ENCODE results near the gene KRTAP12-2. TPM values are rescaled to one million over a fixed set of nuclear protein-coding genes. Genes with fewer than 3 reads are reported as not detected.

Gene KRTAP12-2
- total RNA-seq = not detected

GRCh38 chr21:44666401-44667320 lies at the start of gene KRTAP12-2:
KRTAP12-2 (minus strand) TSS chr21:44666927; CDS start chr21:44666886, 41 bp downstream.
- peaks cover 9 to 15% of the 10 kb centered on the region in 2 donors for H3K9me3 ChIP-seq
- no peaks in the 10 kb centered on the region for H3K4me1 ChIP-seq
- H3K36me3 ChIP-seq = no peaks in the 10 kb centered on the region
- H3K27me3 ChIP-seq = no peaks in the 10 kb centered on the region
- TF ChIP-seq CTCF (IDR thresholded peaks at IDR 0.05) (no peak), POLR2A (IDR thresholded peaks at IDR 0.05) (no peak), POLR2AphosphoS5 (IDR thresholded peaks at IDR 0.05) (no peak)
- no peak within 1 kb of the TSS for H3K4me3 ChIP-seq
- no peak within 1 kb of the TSS for H3K27ac ChIP-seq
- intact Hi-C loops (cut with DNase I; ENCODE audit: low total_unique reads) = no loop called here
- DNase-seq (ENCODE audit: low spot score in 2 of 2) = no peak

GRCh38 chr21:44714905-44715304 lies 48.2 kb upstream of the KRTAP12-2 start:
- peaks cover 0 to 6% of the 10 kb centered on the region in 2 donors for H3K4me1 ChIP-seq
- intact Hi-C loops (cut with DNase I; ENCODE audit: low total_unique reads) = no loop called here
- H3K9me3 ChIP-seq = no peaks in the 10 kb centered on the region
- no peak for TF ChIP-seq POLR2AphosphoS5 (IDR thresholded peaks at IDR 0.05)
- DNase-seq (ENCODE audit: low spot score in 2 of 2) = no peak
- no peak overlapping the region for H3K4me3 ChIP-seq
- no peak overlapping the region for H3K27ac ChIP-seq
- H3K27me3 ChIP-seq = peaks cover 5 to 58% of the 10 kb centered on the region in 2 donors
- H3K36me3 ChIP-seq = no peaks in the 10 kb centered on the region

- H3K27ac ChIP-seq = no peak overlapping the region
- peaks cover 5 to 68% of the 10 kb centered on the region in 2 donors for H3K27me3 ChIP-seq
- H3K9me3 ChIP-seq = no peaks in the 10 kb centered on the region
- intact Hi-C loops (cut with DNase I; ENCODE audit: low total_unique reads) = no loop called here
- peaks cover 0 to 13% of the 10 kb centered on the region in 2 donors for H3K4me1 ChIP-seq
- no peaks in the 10 kb centered on the region for H3K36me3 ChIP-seq
- TF ChIP-seq POLR2AphosphoS5 (IDR thresholded peaks at IDR 0.05) (no peak), CTCF (IDR thresholded peaks at IDR 0.05) (no peak), POLR2A (IDR thresholded peaks at IDR 0.05) (no peak)
- DNase-seq (ENCODE audit: low spot score in 2 of 2) = no peak
- H3K4me3 ChIP-seq = no peak overlapping the region
Measured at GRCh38 chr21:44713846-44714245, 47.1 kb upstream of the KRTAP12-2 start.

- H3K27ac ChIP-seq = no peak overlapping the region
- H3K4me3 ChIP-seq = no peak overlapping the region
- no peak for DNase-seq (ENCODE audit: low spot score in 2 of 2)
- H3K4me1 ChIP-seq = peaks cover 0 to 13% of the 10 kb centered on the region in 2 donors
- no peaks in the 10 kb centered on the region for H3K9me3 ChIP-seq
- no peaks in the 10 kb centered on the region for H3K36me3 ChIP-seq
- H3K27me3 ChIP-seq = peaks cover 5 to 72% of the 10 kb centered on the region in 2 donors
- intact Hi-C loops (cut with DNase I; ENCODE audit: low total_unique reads) = no loop called here
- TF ChIP-seq POLR2AphosphoS5 (IDR thresholded peaks at IDR 0.05) = no peak
- TF ChIP-seq POLR2A (IDR thresholded peaks at IDR 0.05) = no peak
- no peak for TF ChIP-seq CTCF (IDR thresholded peaks at IDR 0.05)
Measured at GRCh38 chr21:44713130-44713529, 46.4 kb upstream of the KRTAP12-2 start.

- no peak overlapping the region for H3K4me3 ChIP-seq
- intact Hi-C loops (cut with DNase I; ENCODE audit: low total_unique reads) = no loop called here
- H3K4me1 ChIP-seq = peaks cover 0 to 13% of the 10 kb centered on the region in 2 donors
- H3K27ac ChIP-seq = no peak overlapping the region
- peaks cover 5 to 79% of the 10 kb centered on the region in 2 donors for H3K27me3 ChIP-seq
- no peaks in the 10 kb centered on the region for H3K9me3 ChIP-seq
- DNase-seq (ENCODE audit: low spot score in 2 of 2) = no peak
- TF ChIP-seq CTCF (IDR thresholded peaks at IDR 0.05) = no peak
- TF ChIP-seq POLR2AphosphoS5 (IDR thresholded peaks at IDR 0.05) = no peak
- TF ChIP-seq POLR2A (IDR thresholded peaks at IDR 0.05) = no peak
- no peaks in the 10 kb centered on the region for H3K36me3 ChIP-seq
Measured at GRCh38 chr21:44712203-44713028, 45.7 kb upstream of the KRTAP12-2 start.
